SK-N-SH treated with all-trans-retinoic acid at 6 μM for 48 hours (cell line): Measurements from ENCODE around the gene WIPF1.

Source experiments
- ATAC-seq: fragments of 200-7000 bp; cut with Tn5 transposase; 3 replicates; pipeline ENCODE4 v1.9.1; 2020; ENCODE audit warnings: mild to moderate bottlenecking, moderate library complexity
- ARNTL ChIP-seq: fragments of 450-650 bp; formaldehyde crosslinking; IDR thresholded peaks from 2 replicates; pipeline ENCODE4 v1.5.0; 2020; ENCODE audit warnings: low read depth, mild to moderate bottlenecking, moderate library complexity, borderline replicate concordance
- BACH2 ChIP-seq: fragments of 250-450 bp; sonication (Bioruptor Pico); IDR thresholded peaks from 2 replicates; pipeline ENCODE4 v1.9.0; 2021; ENCODE audit warnings: mild to moderate bottlenecking, borderline replicate concordance
- CSDC2 ChIP-seq: fragments of 250-450 bp; sonication (Bioruptor Pico); IDR thresholded peaks from 2 replicates; pipeline ENCODE4 v1.5.0; 2020; ENCODE audit warnings: mild to moderate bottlenecking, moderate library complexity
- ESRRG ChIP-seq: fragments of 250-450 bp; sonication (Bioruptor Pico); IDR thresholded peaks from 2 replicates; pipeline ENCODE4 v1.6.1; 2021; ENCODE audit warnings: mild to moderate bottlenecking
- GLIS3 ChIP-seq: fragments of 250-450 bp; sonication (Bioruptor Pico); IDR thresholded peaks from 2 replicates; pipeline ENCODE4 v1.5.0; 2020; ENCODE audit warnings: mild to moderate bottlenecking, moderate library complexity
- ISL1 ChIP-seq: fragments of 250-450 bp; sonication (Bioruptor Pico); IDR thresholded peaks from 2 replicates; pipeline ENCODE4 v2.1.2; 2022; ENCODE audit warnings: mild to moderate bottlenecking, moderate library complexity
- OSR1 ChIP-seq: fragments of 250-450 bp; sonication (Bioruptor Pico); IDR thresholded peaks from 2 replicates; pipeline ENCODE4 v1.8.0; 2022; ENCODE audit warnings: moderate library complexity, mild to moderate bottlenecking, inconsistent platforms
- PPARA ChIP-seq: fragments of 250-450 bp; sonication (Bioruptor Pico); IDR thresholded peaks from 2 replicates; pipeline ENCODE4 v1.5.0; 2020; ENCODE audit warnings: mild to moderate bottlenecking, borderline replicate concordance
- RARB ChIP-seq: fragments of 250-450 bp; sonication (Bioruptor Pico); IDR thresholded peaks from 2 replicates; pipeline ENCODE4 v1.8.0; 2021; ENCODE audit warnings: mild to moderate bottlenecking, moderate library complexity
- SNAI2 ChIP-seq: fragments of 250-450 bp; sonication (Bioruptor Pico); IDR thresholded peaks from 2 replicates; pipeline ENCODE4 v1.5.0; 2020; ENCODE audit warnings: mild to moderate bottlenecking, moderate library complexity
- TCF4 ChIP-seq: fragments of 250-450 bp; sonication (Bioruptor Pico); IDR thresholded peaks from 2 replicates; pipeline ENCODE4 v1.8.0; 2021; ENCODE audit warnings: mild to moderate bottlenecking, moderate library complexity, borderline replicate concordance
- TOX ChIP-seq: fragments of 250-450 bp; sonication (Bioruptor Pico); IDR thresholded peaks from 2 replicates; pipeline ENCODE4 v1.8.0; 2021; ENCODE audit warnings: mild to moderate bottlenecking, moderate library complexity, borderline replicate concordance
- TSHZ2 ChIP-seq: fragments of 250-450 bp; sonication (Bioruptor Pico); IDR thresholded peaks from 2 replicates; pipeline ENCODE4 v1.5.0; 2020; ENCODE audit warnings: mild to moderate bottlenecking, moderate library complexity
- ZC3H10 ChIP-seq: fragments of 250-450 bp; sonication (Bioruptor Pico); IDR thresholded peaks from 2 replicates; pipeline ENCODE4 v1.5.1; 2021; ENCODE audit warnings: mild to moderate bottlenecking, moderate library complexity
- ZFP3 ChIP-seq: fragments of 250-450 bp; sonication (Bioruptor Pico); IDR thresholded peaks from 2 replicates; pipeline ENCODE4 v1.5.0; 2020; ENCODE audit warnings: mild to moderate bottlenecking, moderate library complexity
- ZFP30 ChIP-seq: fragments of 450-650 bp; formaldehyde crosslinking; IDR thresholded peaks from 2 replicates; pipeline ENCODE4 v1.5.0; 2022; ENCODE audit warnings: mild to moderate bottlenecking, moderate library complexity
- ZNF565 ChIP-seq: fragments of 450-650 bp; formaldehyde crosslinking; conservative IDR thresholded peaks from 2 replicates; pipeline ENCODE4 v1.5.0; 2020; ENCODE audit warnings: low read depth, mild to moderate bottlenecking, moderate library complexity
- ZNF70 ChIP-seq: fragments of 450-650 bp; formaldehyde crosslinking; IDR thresholded peaks from 2 replicates; pipeline ENCODE4 v1.5.0; 2020; ENCODE audit warnings: mild to moderate bottlenecking, moderate library complexity
- ZNF8 ChIP-seq: fragments of 450-650 bp; formaldehyde crosslinking; IDR thresholded peaks from 2 replicates; pipeline ENCODE4 v1.5.0; 2020; ENCODE audit warnings: mild to moderate bottlenecking, moderate library complexity
- TF ChIP-seq, protein P1 (sequence below): fragments of 250-450 bp; sonication (Bioruptor Pico); IDR thresholded peaks from 2 replicates; pipeline ENCODE4 v1.8.0; 2021; ENCODE audit warnings: low read depth, mild to moderate bottlenecking, moderate library complexity, borderline replicate concordance

Gene WIPF1

DNA sequence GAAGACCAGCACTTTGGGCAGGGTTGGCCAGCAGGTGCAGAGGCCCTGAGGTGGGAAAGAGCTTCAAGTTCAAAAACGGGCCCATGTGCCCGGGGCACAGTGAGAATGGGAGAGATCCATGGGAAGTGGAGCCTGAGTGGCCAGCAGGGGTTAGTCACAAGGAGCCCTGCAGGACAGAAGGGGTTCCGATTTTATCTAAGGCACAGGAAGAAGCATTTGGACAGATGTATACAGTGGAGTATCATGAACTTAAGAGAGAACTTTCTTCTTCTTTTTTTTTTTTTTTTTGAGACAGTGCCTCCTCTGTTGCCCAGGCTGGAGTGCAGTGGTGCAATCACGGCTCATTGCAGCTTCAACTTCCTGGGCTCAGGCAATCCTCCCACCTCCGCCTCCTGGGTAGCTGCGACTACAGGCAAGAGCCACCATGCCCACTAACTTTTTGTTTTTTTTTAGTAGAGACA lies 24.0 kb downstream of the WIPF1 start:
- ATAC-seq = no peak

DNA sequence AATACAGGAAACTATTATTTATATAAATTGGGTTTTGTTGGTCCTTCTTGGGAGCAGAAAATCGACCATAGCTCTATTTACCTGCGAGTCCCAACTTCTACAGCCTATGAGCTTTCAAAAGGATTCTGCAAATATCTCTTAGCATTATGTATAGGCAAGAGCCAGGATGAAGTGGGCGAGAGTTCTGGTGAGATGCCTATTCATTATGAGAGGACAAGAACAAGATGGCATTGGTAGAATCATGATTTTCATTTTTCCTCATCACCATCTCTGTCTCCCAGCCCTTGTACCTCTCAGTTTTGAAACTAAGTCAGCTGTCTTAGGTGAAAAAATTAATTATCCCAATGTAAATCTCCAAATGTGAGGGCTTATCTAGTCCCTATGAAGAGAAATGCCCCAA lies 25.0 kb downstream of the WIPF1 start:
- no peak for ATAC-seq
- TF ChIP-seq CSDC2 (CRISPR knock-in tag) = no peak
- no peak for TF ChIP-seq ISL1 (CRISPR knock-in tag)
- no peak for TF ChIP-seq TCF4 (CRISPR knock-in tag)
- no peak for TF ChIP-seq ZFP30 (CRISPR knock-in tag)
- TF ChIP-seq BACH2 (CRISPR knock-in tag) = no peak
- TF ChIP-seq, protein P1, sequence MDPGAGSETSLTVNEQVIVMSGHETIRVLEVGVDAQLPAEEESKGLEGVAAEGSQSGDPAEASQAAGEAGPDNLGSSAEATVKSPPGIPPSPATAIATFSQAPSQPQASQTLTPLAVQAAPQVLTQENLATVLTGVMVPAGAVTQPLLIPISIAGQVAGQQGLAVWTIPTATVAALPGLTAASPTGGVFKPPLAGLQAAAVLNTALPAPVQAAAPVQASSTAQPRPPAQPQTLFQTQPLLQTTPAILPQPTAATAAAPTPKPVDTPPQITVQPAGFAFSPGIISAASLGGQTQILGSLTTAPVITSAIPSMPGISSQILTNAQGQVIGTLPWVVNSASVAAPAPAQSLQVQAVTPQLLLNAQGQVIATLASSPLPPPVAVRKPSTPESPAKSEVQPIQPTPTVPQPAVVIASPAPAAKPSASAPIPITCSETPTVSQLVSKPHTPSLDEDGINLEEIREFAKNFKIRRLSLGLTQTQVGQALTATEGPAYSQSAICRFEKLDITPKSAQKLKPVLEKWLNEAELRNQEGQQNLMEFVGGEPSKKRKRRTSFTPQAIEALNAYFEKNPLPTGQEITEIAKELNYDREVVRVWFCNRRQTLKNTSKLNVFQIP (CRISPR knock-in tag) = no peak
- TF ChIP-seq TOX (CRISPR knock-in tag) = no peak
- TF ChIP-seq PPARA (CRISPR knock-in tag) = no peak
- TF ChIP-seq ZNF8 (CRISPR knock-in tag) = no peak

More for the DNA sequence above, 24.0 kb downstream of the WIPF1 start:
- TF ChIP-seq ISL1 (CRISPR knock-in tag) (no peak), GLIS3 (no peak), ZNF70 (CRISPR knock-in tag) (no peak)
- TF ChIP-seq, all 23 proteins: peak for 0

DNA sequence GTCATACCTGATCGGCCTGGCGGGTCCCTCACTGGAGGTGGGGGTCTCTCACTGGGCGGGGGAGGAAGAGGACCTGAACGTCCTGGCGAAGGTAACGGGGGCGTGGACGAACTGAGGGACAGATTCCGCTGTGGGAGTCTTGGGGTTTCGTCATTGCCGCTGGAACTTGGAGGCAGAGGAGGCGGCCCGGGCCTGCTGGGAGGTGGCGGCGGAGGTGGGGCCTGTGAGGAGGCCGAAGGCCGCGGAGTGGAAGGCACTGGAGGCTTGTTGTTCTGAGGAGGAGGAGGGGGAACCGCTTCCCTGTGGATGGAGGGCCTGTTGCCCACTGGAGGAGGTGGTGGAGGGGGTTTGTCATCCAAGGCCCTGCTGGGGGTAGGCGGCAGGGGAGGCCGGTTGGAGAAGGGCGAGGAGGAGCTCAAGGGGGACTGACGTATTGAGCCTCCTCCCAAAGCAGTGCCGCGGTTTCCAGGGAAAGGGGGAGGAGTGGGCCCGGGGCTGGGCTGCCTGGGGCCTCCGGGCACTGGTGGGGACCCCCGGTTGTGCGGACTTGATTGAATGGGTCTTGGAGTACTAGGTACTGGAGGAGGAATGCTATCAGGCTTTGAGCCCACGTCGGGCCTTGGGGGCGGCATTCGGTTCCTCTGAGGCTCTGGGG lies 25.8 kb downstream of the WIPF1 start:
- no peak for ATAC-seq
- TF ChIP-seq ISL1 (CRISPR knock-in tag) = no peak
- TF ChIP-seq SNAI2 (CRISPR knock-in tag) = no peak
- TF ChIP-seq BACH2 (CRISPR knock-in tag) = no peak
- TF ChIP-seq ZNF8 (CRISPR knock-in tag) = no peak
- TF ChIP-seq, protein P1 (CRISPR knock-in tag) = no peak
- no peak for TF ChIP-seq ARNTL (CRISPR knock-in tag)
- no peak for TF ChIP-seq TCF4 (CRISPR knock-in tag)
- TF ChIP-seq CSDC2 (CRISPR knock-in tag) = no peak
- TF ChIP-seq PPARA (CRISPR knock-in tag) = no peak
- TF ChIP-seq TOX (CRISPR knock-in tag) = no peak
- no peak for TF ChIP-seq RARB (CRISPR knock-in tag)

DNA sequence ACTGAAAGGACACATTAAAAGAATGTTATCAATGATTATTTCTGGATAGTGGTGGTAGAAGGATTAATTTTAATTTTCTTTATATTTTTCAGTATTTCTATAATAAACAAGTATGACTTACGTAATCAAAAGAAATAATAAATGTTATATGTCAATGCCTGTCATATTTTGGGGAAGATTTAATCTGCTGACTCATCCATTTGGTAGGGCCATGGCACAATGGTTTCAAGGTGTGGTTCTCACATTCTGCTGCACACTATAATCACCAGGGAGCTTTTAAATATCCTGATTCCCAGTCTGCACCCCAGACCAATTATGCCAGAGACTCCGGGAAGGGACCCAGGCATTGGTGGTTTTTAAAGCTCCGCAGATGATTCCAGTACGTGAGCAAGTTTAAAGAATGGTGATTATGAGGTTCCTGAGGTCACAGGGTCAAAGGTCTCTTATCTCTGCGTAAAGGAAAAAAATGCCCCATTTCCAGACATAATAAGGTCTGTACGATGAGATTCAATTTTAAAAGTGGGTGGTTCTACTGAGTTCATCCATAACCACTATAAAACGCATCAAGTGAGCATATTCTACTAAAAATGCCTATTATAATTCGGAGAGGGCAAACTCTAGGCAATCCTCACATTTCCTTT lies 27.2 kb downstream of the WIPF1 start:
- no peak for ATAC-seq
- no peak for TF ChIP-seq PPARA (CRISPR knock-in tag)
- TF ChIP-seq ZNF565 (CRISPR knock-in tag) = no peak
- TF ChIP-seq ZC3H10 (CRISPR knock-in tag) = no peak
- no peak for TF ChIP-seq GLIS3
- TF ChIP-seq, protein P1 (CRISPR knock-in tag) = no peak

GRCh38 chr2:174569678-174570077 lies 27.9 kb downstream of the WIPF1 start:
- TF ChIP-seq ZC3H10 (CRISPR knock-in tag) = no peak
- no peak for TF ChIP-seq BACH2 (CRISPR knock-in tag)
- TF ChIP-seq ZFP3 (CRISPR knock-in tag) = no peak
- TF ChIP-seq ZNF565 (CRISPR knock-in tag) = no peak
- TF ChIP-seq OSR1 = no peak
- no peak for TF ChIP-seq CSDC2 (CRISPR knock-in tag)
- no peak for TF ChIP-seq TSHZ2 (CRISPR knock-in tag)
- TF ChIP-seq PPARA (CRISPR knock-in tag) = no peak
- no peak for TF ChIP-seq ZNF8 (CRISPR knock-in tag)
- TF ChIP-seq RARB (CRISPR knock-in tag) = no peak
- TF ChIP-seq ZNF70 (CRISPR knock-in tag) = no peak
- no peak for TF ChIP-seq ESRRG (CRISPR knock-in tag)
- TF ChIP-seq ISL1 (CRISPR knock-in tag) = no peak
- TF ChIP-seq, all 23 proteins: peak for 0
- no peak for ATAC-seq
